Suprapubic skin (tissue), 4 donors: ENCODE data around the gene CARD10.
"Not testable (repeated sequence)": the region's sequence is repeated elsewhere in the genome, so short reads cannot be mapped to it uniquely, and the experiment has no call there.

Source experiments
- EP300 ChIP-seq: sonication (generic); formaldehyde crosslinking; IDR thresholded peaks from one replicate; pipeline ENCODE4 v1.6.1; 2017; ENCODE audit warnings: antibody characterized with exemption
- POLR2A ChIP-seq, 2 donors: fragments of 450-650 bp; IDR thresholded peaks; one replicate each; pipeline ENCODE4 v1.6.1; 2017; ENCODE audit warnings: antibody characterized with exemption in 2 of 2, mild to moderate bottlenecking in 2 of 2, moderate library complexity in 2 of 2
- POLR2AphosphoS5 ChIP-seq, 3 donors: sonication (generic); formaldehyde crosslinking; IDR thresholded peaks; one replicate each; pipeline ENCODE4 v1.6.1; 2017; ENCODE audit warnings: antibody characterized with exemption in 3 of 3
- TF ChIP-seq, protein P1 (sequence below), 2 donors: fragments of 200-600 bp in 1 of 2; fragments of 450-650 bp in 1 of 2; sonication (generic) in 1 of 2; IDR thresholded peaks; one replicate each; pipeline ENCODE4 v1.5.1; 2016 to 2019; ENCODE audit warnings: antibody characterized with exemption in 2 of 2, mild to moderate bottlenecking in 1 of 2, moderate library complexity in 1 of 2

- TF ChIP-seq, protein P1, sequence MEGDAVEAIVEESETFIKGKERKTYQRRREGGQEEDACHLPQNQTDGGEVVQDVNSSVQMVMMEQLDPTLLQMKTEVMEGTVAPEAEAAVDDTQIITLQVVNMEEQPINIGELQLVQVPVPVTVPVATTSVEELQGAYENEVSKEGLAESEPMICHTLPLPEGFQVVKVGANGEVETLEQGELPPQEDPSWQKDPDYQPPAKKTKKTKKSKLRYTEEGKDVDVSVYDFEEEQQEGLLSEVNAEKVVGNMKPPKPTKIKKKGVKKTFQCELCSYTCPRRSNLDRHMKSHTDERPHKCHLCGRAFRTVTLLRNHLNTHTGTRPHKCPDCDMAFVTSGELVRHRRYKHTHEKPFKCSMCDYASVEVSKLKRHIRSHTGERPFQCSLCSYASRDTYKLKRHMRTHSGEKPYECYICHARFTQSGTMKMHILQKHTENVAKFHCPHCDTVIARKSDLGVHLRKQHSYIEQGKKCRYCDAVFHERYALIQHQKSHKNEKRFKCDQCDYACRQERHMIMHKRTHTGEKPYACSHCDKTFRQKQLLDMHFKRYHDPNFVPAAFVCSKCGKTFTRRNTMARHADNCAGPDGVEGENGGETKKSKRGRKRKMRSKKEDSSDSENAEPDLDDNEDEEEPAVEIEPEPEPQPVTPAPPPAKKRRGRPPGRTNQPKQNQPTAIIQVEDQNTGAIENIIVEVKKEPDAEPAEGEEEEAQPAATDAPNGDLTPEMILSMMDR (IDR thresholded peaks at IDR 0.05) = not testable (repeated sequence)
- not testable (repeated sequence) for TF ChIP-seq POLR2A (IDR thresholded peaks at IDR 0.05); POLR2AphosphoS5 (IDR thresholded peaks at IDR 0.05); EP300
Measured at GRCh38 chr22:37550921-37551320, 31.7 kb upstream of the CARD10 start.
